WTC11 (cell line): ENCODE data around the gene HNRNPL.

Experiments used
- SP1 ChIP-seq: sonication (generic); formaldehyde crosslinking; conservative IDR thresholded peaks from 2 replicates; pipeline ENCODE4 v1.8.1; 2022; ENCODE audit warnings: missing genetic modification reagents
- TF ChIP-seq, protein P1 (sequence below): fragments of 200-600 bp; IDR thresholded peaks from 2 replicates; pipeline ENCODE4 v1.8.0; 2022; ENCODE audit warnings: antibody characterized with exemption
- TF ChIP-seq, protein P2 (sequence below): sonication (generic); formaldehyde crosslinking; IDR thresholded peaks from 2 replicates; pipeline ENCODE4 v1.8.1; 2023; ENCODE audit warnings: mild to moderate bottlenecking, missing genetic modification reagents
- TF ChIP-seq, protein P3 (sequence below): sonication (generic); formaldehyde crosslinking; IDR thresholded peaks from 2 replicates; pipeline ENCODE4 v1.8.1; 2022; ENCODE audit warnings: low read depth, missing genetic modification reagents, borderline replicate concordance

DNA sequence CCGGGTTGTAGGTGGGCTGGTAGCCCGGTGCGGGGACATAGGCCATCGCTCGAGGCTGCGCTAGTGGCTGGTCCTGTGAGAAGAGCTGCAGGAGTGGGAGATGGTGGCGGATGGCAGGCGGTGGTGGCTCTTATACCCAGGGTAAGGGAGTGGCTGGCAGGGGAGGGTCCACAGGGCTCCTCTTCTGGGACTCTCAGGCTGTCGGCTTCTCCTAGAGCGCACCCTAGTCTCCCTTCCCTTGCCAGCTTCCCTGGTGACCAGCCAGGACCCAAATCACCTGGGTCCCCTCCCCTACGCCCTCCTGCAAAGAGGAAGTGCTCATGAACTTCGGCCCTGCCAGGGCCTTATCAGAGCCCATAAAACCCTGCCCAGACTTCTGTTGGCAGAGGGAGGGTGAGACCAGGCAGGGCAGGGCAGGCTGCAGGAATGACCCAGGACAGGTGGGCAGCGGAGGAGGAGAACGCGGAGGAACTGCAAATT, 36.9 kb downstream of the HNRNPL start, which contains the start of gene LGALS4:
- TF ChIP-seq SP1 (CRISPR knock-in tag): no peak
- TF ChIP-seq, protein P1, sequence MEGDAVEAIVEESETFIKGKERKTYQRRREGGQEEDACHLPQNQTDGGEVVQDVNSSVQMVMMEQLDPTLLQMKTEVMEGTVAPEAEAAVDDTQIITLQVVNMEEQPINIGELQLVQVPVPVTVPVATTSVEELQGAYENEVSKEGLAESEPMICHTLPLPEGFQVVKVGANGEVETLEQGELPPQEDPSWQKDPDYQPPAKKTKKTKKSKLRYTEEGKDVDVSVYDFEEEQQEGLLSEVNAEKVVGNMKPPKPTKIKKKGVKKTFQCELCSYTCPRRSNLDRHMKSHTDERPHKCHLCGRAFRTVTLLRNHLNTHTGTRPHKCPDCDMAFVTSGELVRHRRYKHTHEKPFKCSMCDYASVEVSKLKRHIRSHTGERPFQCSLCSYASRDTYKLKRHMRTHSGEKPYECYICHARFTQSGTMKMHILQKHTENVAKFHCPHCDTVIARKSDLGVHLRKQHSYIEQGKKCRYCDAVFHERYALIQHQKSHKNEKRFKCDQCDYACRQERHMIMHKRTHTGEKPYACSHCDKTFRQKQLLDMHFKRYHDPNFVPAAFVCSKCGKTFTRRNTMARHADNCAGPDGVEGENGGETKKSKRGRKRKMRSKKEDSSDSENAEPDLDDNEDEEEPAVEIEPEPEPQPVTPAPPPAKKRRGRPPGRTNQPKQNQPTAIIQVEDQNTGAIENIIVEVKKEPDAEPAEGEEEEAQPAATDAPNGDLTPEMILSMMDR: no peak
- TF ChIP-seq, protein P2, sequence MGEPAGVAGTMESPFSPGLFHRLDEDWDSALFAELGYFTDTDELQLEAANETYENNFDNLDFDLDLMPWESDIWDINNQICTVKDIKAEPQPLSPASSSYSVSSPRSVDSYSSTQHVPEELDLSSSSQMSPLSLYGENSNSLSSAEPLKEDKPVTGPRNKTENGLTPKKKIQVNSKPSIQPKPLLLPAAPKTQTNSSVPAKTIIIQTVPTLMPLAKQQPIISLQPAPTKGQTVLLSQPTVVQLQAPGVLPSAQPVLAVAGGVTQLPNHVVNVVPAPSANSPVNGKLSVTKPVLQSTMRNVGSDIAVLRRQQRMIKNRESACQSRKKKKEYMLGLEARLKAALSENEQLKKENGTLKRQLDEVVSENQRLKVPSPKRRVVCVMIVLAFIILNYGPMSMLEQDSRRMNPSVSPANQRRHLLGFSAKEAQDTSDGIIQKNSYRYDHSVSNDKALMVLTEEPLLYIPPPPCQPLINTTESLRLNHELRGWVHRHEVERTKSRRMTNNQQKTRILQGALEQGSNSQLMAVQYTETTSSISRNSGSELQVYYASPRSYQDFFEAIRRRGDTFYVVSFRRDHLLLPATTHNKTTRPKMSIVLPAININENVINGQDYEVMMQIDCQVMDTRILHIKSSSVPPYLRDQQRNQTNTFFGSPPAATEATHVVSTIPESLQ: no peak
- TF ChIP-seq, protein P3, sequence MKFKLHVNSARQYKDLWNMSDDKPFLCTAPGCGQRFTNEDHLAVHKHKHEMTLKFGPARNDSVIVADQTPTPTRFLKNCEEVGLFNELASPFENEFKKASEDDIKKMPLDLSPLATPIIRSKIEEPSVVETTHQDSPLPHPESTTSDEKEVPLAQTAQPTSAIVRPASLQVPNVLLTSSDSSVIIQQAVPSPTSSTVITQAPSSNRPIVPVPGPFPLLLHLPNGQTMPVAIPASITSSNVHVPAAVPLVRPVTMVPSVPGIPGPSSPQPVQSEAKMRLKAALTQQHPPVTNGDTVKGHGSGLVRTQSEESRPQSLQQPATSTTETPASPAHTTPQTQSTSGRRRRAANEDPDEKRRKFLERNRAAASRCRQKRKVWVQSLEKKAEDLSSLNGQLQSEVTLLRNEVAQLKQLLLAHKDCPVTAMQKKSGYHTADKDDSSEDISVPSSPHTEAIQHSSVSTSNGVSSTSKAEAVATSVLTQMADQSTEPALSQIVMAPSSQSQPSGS (CRISPR knock-in tag): no peak
